K562 (cell line): ENCODE data around the gene ACBD3. TPM values are rescaled to one million over a fixed set of nuclear protein-coding genes. Genes with fewer than 3 reads are reported as not detected.
A peak's percentile ranks its signal among the peaks of the same experiment; 100 is the strongest.

Source experiments
- BRD9 ChIP-seq: fragments of 450-650 bp; IDR thresholded peaks from 2 replicates; pipeline ENCODE4 v1.6.1; 2018; ENCODE audit warnings: low read depth; ENCODE audit not compliant: partially characterized antibody
- ESRRA ChIP-seq: fragments of 450-650 bp; IDR thresholded peaks from 2 replicates; pipeline ENCODE4 v1.6.1; 2014; ENCODE audit warnings: low read depth, mild to moderate bottlenecking, moderate library complexity, borderline replicate concordance
- FOS ChIP-seq: IDR thresholded peaks from 3 replicates; pipeline ENCODE4 v1.6.1; 2011; ENCODE audit not compliant: insufficient read length; ENCODE audit errors: extremely low read depth
- JUND ChIP-seq, 2 experiments: IDR thresholded peaks; 2 replicates in 1 of 2; 3 replicates in 1 of 2; pipeline ENCODE4 v1.6.1; 2011; ENCODE audit warnings: borderline replicate concordance in 2 of 2, low read depth in 2 of 2, low read length in 2 of 2, improper control_type of control experiment in 1 of 2, missing biosample characterization in 1 of 2, missing genetic modification characterization in 1 of 2, missing genetic modification reagents in 1 of 2
- PRMT5 ChIP-seq: sonication (generic); formaldehyde crosslinking; IDR thresholded peaks from 2 replicates; pipeline ENCODE4 v1.5.0; 2020; ENCODE audit warnings: missing genetic modification reagents
- SMAD1 ChIP-seq: fragments of 150-350 bp; IDR thresholded peaks from 2 replicates; pipeline ENCODE4 v1.6.1; 2014; ENCODE audit warnings: low read length, low read depth; ENCODE audit not compliant: partially characterized antibody
- TAF1 ChIP-seq: IDR thresholded peaks from 2 replicates; pipeline ENCODE4 v1.6.1; 2011; ENCODE audit warnings: mild to moderate bottlenecking, low read length, moderate library complexity; ENCODE audit not compliant: insufficient read depth, control insufficient read depth, severe bottlenecking; ENCODE audit errors: extremely low read depth
- TAF7 ChIP-seq: fragments of 450-650 bp; IDR thresholded peaks from 2 replicates; pipeline ENCODE4 v1.6.1; 2016; ENCODE audit warnings: missing genetic modification characterization, missing compliant biosample characterization
- TBL1XR1 ChIP-seq, 2 experiments: IDR thresholded peaks; 2 replicates each; pipeline ENCODE4 v1.6.1; 2012; ENCODE audit warnings: improper control_type of control experiment in 2 of 2, low read length in 2 of 2, mild to moderate bottlenecking in 1 of 2
- TCFL5 ChIP-seq: fragments of 250-450 bp; sonication (Bioruptor Pico); conservative IDR thresholded peaks from 2 replicates; pipeline ENCODE4 v1.6.1; 2021; ENCODE audit warnings: mild to moderate bottlenecking, moderate library complexity, matching md5 sums
- ZFPM2 ChIP-seq: fragments of 250-450 bp; sonication (Bioruptor Pico); IDR thresholded peaks from 2 replicates; pipeline ENCODE4 v1.5.1; 2022; ENCODE audit warnings: mild to moderate bottlenecking
- polyA plus RNA-seq, 8 experiments: library from polyadenylated mRNA; depleted of rRNA in 4 of 8; stranded (reverse) in 5 of 8; unstranded in 3 of 8; fragments of >200 nt; fragmentation: Nextera tagmentation in 2 of 8; fragmentation: Illumina TruSeq in 1 of 8; extraction: Ambion mirVana in 2 of 8; extraction: Trizol in 1 of 8; gene quantifications; 2 replicates each; pipeline versions ENCODE4 v1.2.1 to v1.2.3, GENCODE V29; 2011 to 2014; ENCODE audit warnings: inconsistent platforms in 1 of 8, missing spikeins in 1 of 8
- total RNA-seq, 7 experiments: library from RNA; depleted of rRNA in 6 of 7; stranded (reverse); fragments of >200 nt in 6 of 7; fragmentation: Illumina TruSeq in 2 of 7; extraction: Trizol in 2 of 7; gene quantifications; 2 replicates each; pipeline versions ENCODE4 v1.2.1 to v1.2.3, GENCODE V29; 2011 to 2021; ENCODE audit warnings: low replicate concordance in 1 of 7
- TF ChIP-seq, protein P1 (sequence below): fragments of 250-450 bp; sonication (Bioruptor Pico); IDR thresholded peaks from 2 replicates; pipeline ENCODE4 v1.8.0; 2022; ENCODE audit warnings: inconsistent platforms
- TF ChIP-seq, protein P2 (sequence below): fragments of 450-650 bp; IDR thresholded peaks from 2 replicates; pipeline ENCODE4 v1.6.1; 2018; ENCODE audit not compliant: partially characterized antibody
- TF ChIP-seq, protein P3 (sequence below): fragments of 450-650 bp; formaldehyde crosslinking; IDR thresholded peaks from 2 replicates; pipeline ENCODE4 v1.4.0; 2020; ENCODE audit warnings: mild to moderate bottlenecking, moderate library complexity
- TF ChIP-seq, protein P4 (sequence below): fragments of 450-650 bp; conservative IDR thresholded peaks from 2 replicates; pipeline ENCODE4 v1.6.1; 2016; ENCODE audit warnings: missing genetic modification characterization, low read depth, mild to moderate bottlenecking, missing compliant biosample characterization, moderate library complexity

ACBD3 gene
- total and polyA plus RNA-seq, 9 of the 15 experiments (the other 6 are each of a cell fraction or from before 2014, with no cell fraction given): 11.1 to 36.7 (median 26.9) TPM

DNA sequence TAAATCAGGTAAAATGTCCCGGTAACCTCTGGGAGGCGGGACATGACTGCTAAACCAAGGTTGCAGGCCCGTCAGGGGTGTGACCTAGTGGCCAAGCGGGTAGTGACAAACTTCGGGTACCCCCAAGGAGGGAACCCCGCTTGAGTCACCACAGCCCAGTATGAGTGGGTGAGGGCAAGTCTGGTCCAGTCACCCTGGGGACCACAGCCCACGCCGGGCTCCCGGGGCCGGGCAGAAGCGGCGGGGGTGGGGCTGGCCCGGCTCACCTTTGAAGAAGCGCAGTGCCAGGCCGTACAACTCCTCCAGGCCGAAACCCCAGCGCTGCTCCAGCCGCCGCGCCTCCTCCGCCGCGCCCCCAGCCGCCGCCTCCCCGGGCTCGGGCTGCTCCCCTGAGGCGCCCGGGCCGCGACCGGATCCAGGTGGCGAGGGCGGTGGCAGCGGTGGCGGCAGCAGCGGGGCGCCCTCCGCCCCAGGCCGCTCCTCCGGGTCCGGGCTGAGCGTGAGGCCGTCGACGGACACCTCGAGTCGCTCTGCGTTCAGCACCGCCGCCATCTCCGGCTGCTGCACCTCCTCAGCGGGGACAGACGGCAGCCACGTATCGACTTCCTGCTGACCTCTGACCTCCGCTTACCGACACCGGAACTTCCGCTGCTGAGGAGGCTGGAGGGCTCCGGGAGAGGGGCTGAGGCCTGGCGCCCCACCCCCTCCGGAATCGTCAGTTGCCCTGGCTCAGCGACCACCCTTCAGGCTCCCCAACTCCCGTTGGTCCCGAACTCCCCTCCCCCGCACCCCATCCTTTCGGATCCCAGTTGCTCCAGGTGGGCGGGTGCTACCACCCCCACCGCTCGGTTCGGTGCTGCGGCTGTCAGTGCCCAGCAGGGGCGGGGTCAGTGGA is at the start of gene ACBD3 (continued):
- TF ChIP-seq TAF1 (peak; percentile 84), BRD9 (peak; percentile 70), TCFL5 (CRISPR knock-in tag) (no peak), SMAD1 (peak; percentile 60), PRMT5 (CRISPR knock-in tag) (no peak), ESRRA (peak; percentile 66; the same call in 1 of the 2 replicates), JUND (IDR thresholded peaks at IDR 0.05; ENCODE audit: borderline replicate concordance, low read depth, low read length) (peak; percentile 49), JUND (tag; IDR thresholded peaks at IDR 0.05; ENCODE audit: borderline replicate concordance, low read depth, low read length) (no peak; the same call in 2 of the 3 replicates), TBL1XR1 (IDR thresholded peaks at IDR 0.05; ENCODE audit: low read length in 2 of 2) (no peak), TAF7 (no peak; the same call in none of the 2 replicates), ZFPM2 (CRISPR knock-in tag) (no peak), FOS (no peak)
- TF ChIP-seq, protein P1, sequence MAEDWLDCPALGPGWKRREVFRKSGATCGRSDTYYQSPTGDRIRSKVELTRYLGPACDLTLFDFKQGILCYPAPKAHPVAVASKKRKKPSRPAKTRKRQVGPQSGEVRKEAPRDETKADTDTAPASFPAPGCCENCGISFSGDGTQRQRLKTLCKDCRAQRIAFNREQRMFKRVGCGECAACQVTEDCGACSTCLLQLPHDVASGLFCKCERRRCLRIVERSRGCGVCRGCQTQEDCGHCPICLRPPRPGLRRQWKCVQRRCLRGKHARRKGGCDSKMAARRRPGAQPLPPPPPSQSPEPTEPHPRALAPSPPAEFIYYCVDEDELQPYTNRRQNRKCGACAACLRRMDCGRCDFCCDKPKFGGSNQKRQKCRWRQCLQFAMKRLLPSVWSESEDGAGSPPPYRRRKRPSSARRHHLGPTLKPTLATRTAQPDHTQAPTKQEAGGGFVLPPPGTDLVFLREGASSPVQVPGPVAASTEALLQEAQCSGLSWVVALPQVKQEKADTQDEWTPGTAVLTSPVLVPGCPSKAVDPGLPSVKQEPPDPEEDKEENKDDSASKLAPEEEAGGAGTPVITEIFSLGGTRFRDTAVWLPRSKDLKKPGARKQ (CRISPR knock-in tag): no peak
- TF ChIP-seq, protein P2, sequence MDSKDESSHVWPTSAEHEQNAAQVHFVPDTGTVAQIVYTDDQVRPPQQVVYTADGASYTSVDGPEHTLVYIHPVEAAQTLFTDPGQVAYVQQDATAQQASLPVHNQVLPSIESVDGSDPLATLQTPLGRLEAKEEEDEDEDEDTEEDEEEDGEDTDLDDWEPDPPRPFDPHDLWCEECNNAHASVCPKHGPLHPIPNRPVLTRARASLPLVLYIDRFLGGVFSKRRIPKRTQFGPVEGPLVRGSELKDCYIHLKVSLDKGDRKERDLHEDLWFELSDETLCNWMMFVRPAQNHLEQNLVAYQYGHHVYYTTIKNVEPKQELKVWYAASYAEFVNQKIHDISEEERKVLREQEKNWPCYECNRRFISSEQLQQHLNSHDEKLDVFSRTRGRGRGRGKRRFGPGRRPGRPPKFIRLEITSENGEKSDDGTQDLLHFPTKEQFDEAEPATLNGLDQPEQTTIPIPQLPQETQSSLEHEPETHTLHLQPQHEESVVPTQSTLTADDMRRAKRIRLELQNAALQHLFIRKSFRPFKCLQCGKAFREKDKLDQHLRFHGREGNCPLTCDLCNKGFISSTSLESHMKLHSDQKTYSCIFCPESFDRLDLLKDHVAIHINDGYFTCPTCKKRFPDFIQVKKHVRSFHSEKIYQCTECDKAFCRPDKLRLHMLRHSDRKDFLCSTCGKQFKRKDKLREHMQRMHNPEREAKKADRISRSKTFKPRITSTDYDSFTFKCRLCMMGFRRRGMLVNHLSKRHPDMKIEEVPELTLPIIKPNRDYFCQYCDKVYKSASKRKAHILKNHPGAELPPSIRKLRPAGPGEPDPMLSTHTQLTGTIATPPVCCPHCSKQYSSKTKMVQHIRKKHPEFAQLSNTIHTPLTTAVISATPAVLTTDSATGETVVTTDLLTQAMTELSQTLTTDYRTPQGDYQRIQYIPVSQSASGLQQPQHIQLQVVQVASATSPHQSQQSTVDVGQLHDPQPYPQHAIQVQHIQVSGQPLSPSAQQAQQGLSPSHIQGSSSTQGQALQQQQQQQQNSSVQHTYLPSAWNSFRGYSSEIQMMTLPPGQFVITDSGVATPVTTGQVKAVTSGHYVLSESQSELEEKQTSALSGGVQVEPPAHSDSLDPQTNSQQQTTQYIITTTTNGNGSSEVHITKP: peak; percentile 59
- TF ChIP-seq, protein P3, sequence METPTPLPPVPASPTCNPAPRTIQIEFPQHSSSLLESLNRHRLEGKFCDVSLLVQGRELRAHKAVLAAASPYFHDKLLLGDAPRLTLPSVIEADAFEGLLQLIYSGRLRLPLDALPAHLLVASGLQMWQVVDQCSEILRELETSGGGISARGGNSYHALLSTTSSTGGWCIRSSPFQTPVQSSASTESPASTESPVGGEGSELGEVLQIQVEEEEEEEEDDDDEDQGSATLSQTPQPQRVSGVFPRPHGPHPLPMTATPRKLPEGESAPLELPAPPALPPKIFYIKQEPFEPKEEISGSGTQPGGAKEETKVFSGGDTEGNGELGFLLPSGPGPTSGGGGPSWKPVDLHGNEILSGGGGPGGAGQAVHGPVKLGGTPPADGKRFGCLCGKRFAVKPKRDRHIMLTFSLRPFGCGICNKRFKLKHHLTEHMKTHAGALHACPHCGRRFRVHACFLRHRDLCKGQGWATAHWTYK (CRISPR knock-in tag): peak; percentile 66; the same call in 1 of the 2 replicates
- TF ChIP-seq, protein P4, sequence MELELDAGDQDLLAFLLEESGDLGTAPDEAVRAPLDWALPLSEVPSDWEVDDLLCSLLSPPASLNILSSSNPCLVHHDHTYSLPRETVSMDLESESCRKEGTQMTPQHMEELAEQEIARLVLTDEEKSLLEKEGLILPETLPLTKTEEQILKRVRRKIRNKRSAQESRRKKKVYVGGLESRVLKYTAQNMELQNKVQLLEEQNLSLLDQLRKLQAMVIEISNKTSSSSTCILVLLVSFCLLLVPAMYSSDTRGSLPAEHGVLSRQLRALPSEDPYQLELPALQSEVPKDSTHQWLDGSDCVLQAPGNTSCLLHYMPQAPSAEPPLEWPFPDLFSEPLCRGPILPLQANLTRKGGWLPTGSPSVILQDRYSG (tag): 0 out of 2 replicates have a peak, but pooled peaks have one; percentile 40
